GM18505 (cell line): ENCODE results near the gene SNX10.
"Not testable (repeated sequence)": the region's sequence is repeated elsewhere in the genome, so short reads cannot be mapped to it uniquely, and the experiment has no call there.

Source experiments
- ATAC-seq: cut with Tn5 transposase; IDR thresholded peaks from one replicate; pipeline ENCODE4 v1.9.1; 2021; ENCODE audit not compliant: unreplicated experiment
- POLR2A ChIP-seq: IDR thresholded peaks from 4 replicates; pipeline ENCODE4 v1.6.1; 2011; ENCODE audit warnings: borderline replicate concordance; ENCODE audit not compliant: insufficient read depth, insufficient read length; ENCODE audit errors: extremely low read depth

SNX10 gene

GRCh38 chr7:26284995-26285632 lies 6.5 kb upstream of the SNX10 start:
- no peak for TF ChIP-seq POLR2A
- no peak for ATAC-seq

- no peak for TF ChIP-seq POLR2A
- ATAC-seq: no peak
Observed at GRCh38 chr7:26286157-26286556, 5.5 kb upstream of the SNX10 start.

GRCh38 chr7:26288126-26288525 lies 3.5 kb upstream of the SNX10 start:
- not testable (repeated sequence) for ATAC-seq

- no peak for ATAC-seq
Observed at GRCh38 chr7:26291251-26291650, 411 bp upstream of the SNX10 start.

GRCh38 chr7:26292768-26293560 lies 1.3 kb downstream of the SNX10 start:
- ATAC-seq: no peak
- no peak for TF ChIP-seq POLR2A

More at GRCh38 chr7:26291251-26291650, 411 bp upstream of the SNX10 start:
- no peak for TF ChIP-seq POLR2A

GRCh38 chr7:26293569-26294308 lies 2.1 kb downstream of the SNX10 start:
- ATAC-seq: peak; percentile 47
- no peak for TF ChIP-seq POLR2A

- no peak for ATAC-seq
- no peak for TF ChIP-seq POLR2A
Observed at GRCh38 chr7:26295015-26295414, 3.4 kb downstream of the SNX10 start.

- no peak for TF ChIP-seq POLR2A
- no peak for ATAC-seq
Observed at GRCh38 chr7:26295586-26295985, 3.9 kb downstream of the SNX10 start.

GRCh38 chr7:26298472-26299058 lies 6.9 kb downstream of the SNX10 start:
- ATAC-seq: no peak
- no peak for TF ChIP-seq POLR2A

GRCh38 chr7:26305090-26305868 lies 13.6 kb downstream of the SNX10 start:
- TF ChIP-seq POLR2A: no peak
- ATAC-seq: no peak

GRCh38 chr7:26305869-26306665 lies 14.4 kb downstream of the SNX10 start:
- TF ChIP-seq POLR2A: no peak
- ATAC-seq: no peak

- TF ChIP-seq POLR2A: no peak
- no peak for ATAC-seq
Observed at GRCh38 chr7:26306790-26307189, 15.1 kb downstream of the SNX10 start.

- TF ChIP-seq POLR2A: no peak
- no peak for ATAC-seq
Observed at GRCh38 chr7:26307226-26307625, 15.6 kb downstream of the SNX10 start.

- TF ChIP-seq POLR2A: no peak
- ATAC-seq: no peak
Observed at GRCh38 chr7:26307791-26308190, 16.1 kb downstream of the SNX10 start.
